IMR-90 (cell line): Measurements from ENCODE around the gene SUV39H2. TPM values are rescaled to one million over a fixed set of nuclear protein-coding genes. Genes with fewer than 3 reads are reported as not detected.

Source experiments
- ATAC-seq: fragments of 200-7000 bp; cut with Tn5 transposase; 2 replicates; pipeline ENCODE4 v1.9.1; 2020; ENCODE audit warnings: low read depth, mild to moderate bottlenecking, moderate library complexity
- BruUV-seq: library from RNA; stranded (reverse); fragments of 400-500 nt; replicated peaks from 2 replicates; lab custom pipeline; 2021; lab: Mats Ljungman, UMichigan
- CTCF ChIA-PET: fragments of 300-600 bp; formaldehyde crosslinking; extraction: SDS; loops from one replicate; lab custom pipeline; 2021; ENCODE audit warnings: antibody characterized with exemption; lab: Yijun Ruan, JAX
- POLR2A ChIA-PET: fragments of 300-600 bp; sonication (Branson Sonifier 250); formaldehyde crosslinking; loops from one replicate; lab custom pipeline; 2022; ENCODE audit warnings: antibody characterized with exemption; ENCODE audit not compliant: unreplicated experiment; lab: Charles Lee
- DNase-seq: peaks from one replicate; pipeline ENCODE4 v3.0.0; 2013
- H2AFZ ChIP-seq: replicated peaks from 2 replicates; pipeline ENCODE3; 2013; ENCODE audit warnings: low read length, mild to moderate bottlenecking; ENCODE audit not compliant: poor library complexity
- H2AK5ac ChIP-seq: 2 replicates; pipeline ENCODE4 v1.6.1; 2013; ENCODE audit warnings: low read depth, low read length, inconsistent platforms
- H2AK9ac ChIP-seq: replicated peaks from 2 replicates; pipeline ENCODE3; 2013; ENCODE audit warnings: mild to moderate bottlenecking, low read depth, low read length, moderate library complexity; ENCODE audit not compliant: poor library complexity
- H2BK120ac ChIP-seq: 2 replicates; pipeline ENCODE4 v1.6.1; 2013; ENCODE audit warnings: low read depth, low read length, inconsistent platforms
- H2BK15ac ChIP-seq: 3 replicates; pipeline ENCODE4 v1.6.1; 2013; ENCODE audit warnings: low read depth, low read length, inconsistent platforms
- H2BK20ac ChIP-seq: 2 replicates; pipeline ENCODE4 v1.6.1; 2013; ENCODE audit warnings: low read depth, mild to moderate bottlenecking, inconsistent platforms, low read length, moderate library complexity
- H2BK5ac ChIP-seq: 2 replicates; pipeline ENCODE4 v1.6.1; 2013; ENCODE audit warnings: mild to moderate bottlenecking, low read depth, low read length, inconsistent platforms; ENCODE audit not compliant: poor library complexity, severe bottlenecking
- H3K14ac ChIP-seq: replicated peaks from 2 replicates; pipeline ENCODE4 v1.6.1; 2013; ENCODE audit warnings: low read depth, low read length, inconsistent platforms
- H3K18ac ChIP-seq: 2 replicates; pipeline ENCODE4 v1.6.1; 2013; ENCODE audit warnings: low read depth, low read length, control low read depth
- H3K23ac ChIP-seq: 2 replicates; pipeline ENCODE4 v1.6.1; 2013; ENCODE audit warnings: low read depth, low read length, inconsistent platforms
- H3K27ac ChIP-seq: 2 replicates; pipeline ENCODE4 v1.5.1; 2013; ENCODE audit warnings: mild to moderate bottlenecking, control low read depth, low read length; ENCODE audit not compliant: insufficient read depth
- H3K27me3 ChIP-seq: 2 replicates; pipeline ENCODE4 v1.6.1; 2013; ENCODE audit warnings: low read length; ENCODE audit not compliant: control insufficient read depth, insufficient read depth
- H3K36me3 ChIP-seq: 2 replicates; pipeline ENCODE4 v1.6.1; 2013; ENCODE audit warnings: low read length, mixed read lengths; ENCODE audit not compliant: control insufficient read depth, insufficient read depth
- H3K4ac ChIP-seq: 2 replicates; pipeline ENCODE4 v1.6.1; 2013; ENCODE audit warnings: low read depth, low read length, inconsistent platforms
- H3K4me1 ChIP-seq: 2 replicates; pipeline ENCODE4 v1.6.1; 2013; ENCODE audit warnings: low read length, mixed read lengths; ENCODE audit not compliant: control insufficient read depth, insufficient read depth
- H3K4me2 ChIP-seq: 2 replicates; pipeline ENCODE4 v1.6.1; 2013; ENCODE audit warnings: low read depth, mild to moderate bottlenecking, control low read depth, low read length, moderate library complexity
- H3K4me3 ChIP-seq: 2 replicates; pipeline ENCODE4 v1.5.1; 2013; ENCODE audit warnings: low read depth, mild to moderate bottlenecking, control low read depth, low read length, moderate library complexity; ENCODE audit not compliant: insufficient read depth
- H3K56ac ChIP-seq: 2 replicates; pipeline ENCODE4 v1.6.1; 2013; ENCODE audit warnings: low read length, inconsistent platforms; ENCODE audit not compliant: insufficient read depth; ENCODE audit errors: extremely low read depth
- H3K79me1 ChIP-seq, 2 experiments: 2 replicates each; pipeline ENCODE4 v1.6.1; 2013; ENCODE audit warnings: low read length in 2 of 2, inconsistent platforms in 1 of 2, low read depth in 1 of 2
- H3K9ac ChIP-seq: 2 replicates; pipeline ENCODE4 v1.6.1; 2013; ENCODE audit warnings: low read depth, low read length, control low read depth
- H3K9me1 ChIP-seq: 2 replicates; pipeline ENCODE4 v1.6.1; 2013; ENCODE audit warnings: low read length, inconsistent platforms; ENCODE audit not compliant: insufficient read depth
- H3K9me3 ChIP-seq: 2 replicates; pipeline ENCODE4 v1.6.1; 2013; ENCODE audit warnings: low read length; ENCODE audit not compliant: control insufficient read depth, insufficient read depth
- H4K20me1 ChIP-seq: 2 replicates; pipeline ENCODE4 v1.6.1; 2013; ENCODE audit warnings: low read length, inconsistent platforms; ENCODE audit not compliant: insufficient read depth
- H4K5ac ChIP-seq: 2 replicates; pipeline ENCODE4 v1.6.1; 2013; ENCODE audit warnings: mild to moderate bottlenecking, low read depth, low read length, control low read depth
- H4K8ac ChIP-seq, 2 experiments: 2 replicates each; pipeline ENCODE4 v1.6.1; 2013; ENCODE audit warnings: low read depth in 2 of 2, low read length in 2 of 2, control low read depth in 1 of 2, inconsistent platforms in 1 of 2
- H4K91ac ChIP-seq: 2 replicates; pipeline ENCODE4 v1.6.1; 2013; ENCODE audit warnings: low read depth, low read length, inconsistent platforms; ENCODE audit not compliant: insufficient read depth
- CTCF ChIP-seq: conservative IDR thresholded peaks from 2 replicates; pipeline ENCODE4 v1.5.1; 2012; ENCODE audit warnings: mild to moderate bottlenecking, low read depth, low read length, improper control_type of control experiment
- ELK1 ChIP-seq: fragments of 150-350 bp; IDR thresholded peaks from 2 replicates; pipeline ENCODE4 v1.6.1; 2016; ENCODE audit warnings: low read depth, mild to moderate bottlenecking, low read length, moderate library complexity, borderline replicate concordance
- NFE2L2 ChIP-seq: fragments of 150-350 bp; IDR thresholded peaks from 2 replicates; pipeline ENCODE4 v1.6.1; 2016; ENCODE audit warnings: low read depth, mild to moderate bottlenecking, low read length
- RAD21 ChIP-seq: IDR thresholded peaks from 2 replicates; pipeline ENCODE4 v1.6.1; 2012; ENCODE audit warnings: low read length, improper control_type of control experiment
- RFX5 ChIP-seq: IDR thresholded peaks from 2 replicates; pipeline ENCODE4 v1.8.0; 2012; ENCODE audit warnings: low read depth, mild to moderate bottlenecking, low read length, moderate library complexity
- SMC3 ChIP-seq: fragments of 150-350 bp; IDR thresholded peaks from 2 replicates; pipeline ENCODE4 v1.6.1; 2016; ENCODE audit warnings: low read depth, mild to moderate bottlenecking, antibody characterized with exemption, low read length, moderate library complexity
- WGBS, 2 experiments: methylation state at CpG; one replicate each; pipeline versions ENCODE4 v1.1.5 to v1.1.7; 2013; ENCODE audit warnings: missing lambda C conversion rate in 2 of 2; ENCODE audit not compliant: insufficient read length in 1 of 2; ENCODE audit errors: extremely low coverage in 2 of 2; 5-methylcytosine and 5-hydroxymethylcytosine counted together
- dilution Hi-C: fragments of 300-500 bp; cut with HindIII; formaldehyde crosslinking; loops from one replicate; pipeline ENCODE4 v1.14.3; 2018; ENCODE audit warnings: low sequenced_read_pairs; ENCODE audit not compliant: unreplicated experiment
- in situ Hi-C: fragments of 300-500 bp; cut with MboI; formaldehyde crosslinking; loops from 3 replicates; pipeline ENCODE4 v1.14.3; 2019; ENCODE audit warnings: low sequenced_read_pairs, inconsistent platforms, mixed read lengths
- intact Hi-C: fragments of 100-400 bp; cut with micrococcal nuclease; formaldehyde crosslinking; loops from 2 replicates; pipeline ENCODE4 v1.10.0; 2022
- polyA plus RNA-seq, 3 experiments: library from polyadenylated mRNA; depleted of rRNA; stranded (reverse); fragments of >200 nt; gene quantifications; 2 replicates each; pipeline ENCODE4 v1.2.3, GENCODE V29; 2012; ENCODE audit warnings: low replicate concordance in 1 of 3
- total RNA-seq: library from RNA; depleted of rRNA; stranded (reverse); fragments of >200 nt; gene quantifications from 2 replicates; pipeline ENCODE4 v1.2.3, GENCODE V29; 2012
- TF ChIP-seq, protein P1 (sequence below): fragments of 150-350 bp; IDR thresholded peaks from 2 replicates; pipeline ENCODE4 v1.6.1; 2017; ENCODE audit warnings: mild to moderate bottlenecking, antibody characterized with exemption, low read length, low read depth

SUV39H2 gene
- total and polyA plus RNA-seq, 2 of the 4 experiments (the other 2 are of a cell fraction), result 5.3 to 14.5 TPM

- Histone ChIP-seq H3K18ac (no peak overlapping the region), H4K91ac (no peak overlapping the region), H2BK20ac (no peak overlapping the region), H3K23ac (no peak overlapping the region), H2AFZ (no peak overlapping the region), H3K27me3 (no peaks in the 10 kb centered on the region), H2BK15ac (no peak overlapping the region), H3K9me3 (0 out of 2 replicates have a peak, but pooled peaks cover 2% of the 10 kb centered on the region), H2AK9ac (no peak overlapping the region), H3K4me3 (no peak overlapping the region), H4K5ac (no peak overlapping the region), H4K20me1 (no peaks in the 10 kb centered on the region), H2BK5ac (no peak overlapping the region), H3K79me1 (no peaks in the 10 kb centered on the region; a peak in 1 of 4 replicates), H3K9ac (no peak overlapping the region), H3K36me3 (peaks cover 19% of the 10 kb centered on the region), H3K4me2 (no peak overlapping the region), H2AK5ac (no peak overlapping the region), H3K14ac (no peak overlapping the region), H3K9me1 (no peaks in the 10 kb centered on the region), H4K8ac (no peak overlapping the region), H3K56ac (no peak overlapping the region), H3K4me1 (no peaks in the 10 kb centered on the region), H3K27ac (no peak overlapping the region), H3K4ac (no peak overlapping the region), H2BK120ac (no peak overlapping the region)
- intact Hi-C loops (no loop called here), dilution Hi-C loops (no loop called here), in situ Hi-C loops (no loop called here)
- CTCF ChIA-PET, result no interaction called here
- peak; percentile 35 for DNase-seq
- no TSS peak for BruUV-seq
- POLR2A ChIA-PET, result no interaction called here
- WGBS, 2 experiments, result no CpG with 5 or more reads among the region's 1 CpG
- ATAC-seq, result 0 out of 2 replicates have a peak, but pooled peaks have one; percentile 49
- TF ChIP-seq RFX5, result no peak
- TF ChIP-seq RAD21, result peak; percentile 39
- TF ChIP-seq NFE2L2, result no peak
- TF ChIP-seq ELK1, result no peak
- TF ChIP-seq SMC3, result 0 out of 2 replicates have a peak, but pooled peaks have one; percentile 4
- peak; percentile 48 for TF ChIP-seq CTCF
- TF ChIP-seq, protein P1, sequence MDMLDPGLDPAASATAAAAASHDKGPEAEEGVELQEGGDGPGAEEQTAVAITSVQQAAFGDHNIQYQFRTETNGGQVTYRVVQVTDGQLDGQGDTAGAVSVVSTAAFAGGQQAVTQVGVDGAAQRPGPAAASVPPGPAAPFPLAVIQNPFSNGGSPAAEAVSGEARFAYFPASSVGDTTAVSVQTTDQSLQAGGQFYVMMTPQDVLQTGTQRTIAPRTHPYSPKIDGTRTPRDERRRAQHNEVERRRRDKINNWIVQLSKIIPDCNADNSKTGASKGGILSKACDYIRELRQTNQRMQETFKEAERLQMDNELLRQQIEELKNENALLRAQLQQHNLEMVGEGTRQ, result no peak
These were observed 25.7 kb downstream of the SUV39H2 start for GRCh38 chr10:14904316-14904732.
